H1 (cell line): ENCODE results near the gene ARHGAP6. TPM values are rescaled to one million over a fixed set of nuclear protein-coding genes. Genes with fewer than 3 reads are reported as not detected.
A peak's percentile ranks its signal among the peaks of the same experiment; 100 is the strongest.

Source experiments
- CTCF ChIP-seq, 3 experiments: IDR thresholded peaks; 1 replicate in 2 of 3; 2 replicates in 1 of 3; pipeline versions ENCODE4 v1.5.1 to v1.6.1; 2011; ENCODE audit warnings: low read length in 3 of 3, mild to moderate bottlenecking in 3 of 3, inconsistent platforms in 2 of 3, low read depth in 1 of 3, moderate library complexity in 1 of 3; ENCODE audit not compliant: insufficient read depth in 1 of 3; ENCODE audit errors: control extremely low read depth in 1 of 3
- polyA plus RNA-seq, 7 experiments: library from polyadenylated mRNA; depleted of rRNA in 3 of 7; stranded (reverse) in 5 of 7; unstranded in 2 of 7; fragments of >200 nt in 5 of 7; fragments of 200-250 nt in 2 of 7; gene quantifications; 1 replicate in 5 of 7; 2 replicates in 1 of 7; 4 replicates in 1 of 7; pipeline versions ENCODE4 v1.2.1 to v1.2.3, GENCODE V29; 2011 to 2013; ENCODE audit warnings: missing spikeins in 2 of 7, mixed read lengths in 2 of 7
- total RNA-seq: library from RNA; stranded (reverse); fragmentation: NEBNext Ultra II Directional; extraction: Animal tissue kit (Norgen Biotek cat#: 25700); gene quantifications from 2 replicates; pipeline ENCODE4 v1.2.1, GENCODE V29; 2021

The ARHGAP6 gene
- total and polyA plus RNA-seq, 2 of the 8 experiments (the other 6 are each of a cell fraction or from before 2014, with no cell fraction given) = 0.35 to 0.82 TPM

GRCh38 chrX:11533199-11533651, 132.5 kb downstream of the ARHGAP6 start (continued):
- peak in 2 of 3 experiments; percentile 48 to 83; a peak in 2 of 4 replicates for TF ChIP-seq CTCF (IDR thresholded peaks at IDR 0.05; ENCODE audit: control extremely low read depth in 1 of 3, insufficient read depth in 1 of 3, low read depth in 1 of 3, low read length in 3 of 3)
